H9 (cell line): Measurements from ENCODE around the gene CENPO. TPM values are rescaled to one million over a fixed set of nuclear protein-coding genes. Genes with fewer than 3 reads are reported as not detected.
A peak's percentile ranks its signal among the peaks of the same experiment; 100 is the strongest.

Experiments used
- DNase-seq: peaks from one replicate; pipeline ENCODE4 v3.0.0-alpha.2; 2017
- H2AFZ ChIP-seq: one replicate; pipeline ENCODE4 v1.6.1; 2013; ENCODE audit warnings: mild to moderate bottlenecking, low read length, control low read depth, moderate library complexity
- H2AK5ac ChIP-seq: 2 replicates; pipeline ENCODE4 v1.6.1; 2013; ENCODE audit warnings: low read length, control low read depth, mixed read lengths; ENCODE audit not compliant: insufficient read length
- H2BK120ac ChIP-seq: one replicate; pipeline ENCODE4 v1.6.1; 2013; ENCODE audit warnings: low read depth, mild to moderate bottlenecking, low read length, control low read depth, inconsistent platforms; ENCODE audit not compliant: poor library complexity, severe bottlenecking
- H2BK12ac ChIP-seq: 2 replicates; pipeline ENCODE4 v1.6.1; 2013; ENCODE audit warnings: low read length, control low read depth, mixed read lengths, low read depth; ENCODE audit not compliant: insufficient read length
- H2BK15ac ChIP-seq: 2 replicates; pipeline ENCODE4 v1.6.1; 2013; ENCODE audit warnings: low read depth, low read length, control low read depth
- H2BK20ac ChIP-seq: one replicate; pipeline ENCODE4 v1.6.1; 2013; ENCODE audit warnings: low read depth, mild to moderate bottlenecking, low read length, control low read depth, inconsistent platforms; ENCODE audit not compliant: poor library complexity, severe bottlenecking
- H2BK5ac ChIP-seq: 2 replicates; pipeline ENCODE4 v1.6.1; 2013; ENCODE audit warnings: low read length, control low read depth, mixed read lengths; ENCODE audit not compliant: insufficient read length
- H3K14ac ChIP-seq: 2 replicates; pipeline ENCODE4 v1.6.1; 2013; ENCODE audit warnings: low read length, control low read depth; ENCODE audit not compliant: insufficient read depth
- H3K18ac ChIP-seq: 2 replicates; pipeline ENCODE4 v1.6.1; 2013; ENCODE audit warnings: low read depth, mild to moderate bottlenecking, mixed read lengths, low read length, control low read depth; ENCODE audit not compliant: insufficient read length
- H3K23ac ChIP-seq: 2 replicates; pipeline ENCODE4 v1.6.1; 2013; ENCODE audit warnings: low read length, control low read depth, mixed read lengths, low read depth; ENCODE audit not compliant: insufficient read length
- H3K23me2 ChIP-seq: 2 replicates; pipeline ENCODE4 v1.6.1; 2013; ENCODE audit warnings: low read depth, mild to moderate bottlenecking, mixed read lengths, low read length, control low read depth; ENCODE audit not compliant: insufficient read length, poor library complexity, severe bottlenecking
- H3K27ac ChIP-seq: 2 replicates; pipeline ENCODE4 v1.5.1; 2013; ENCODE audit warnings: low read length, control low read depth, mixed read lengths, low read depth; ENCODE audit not compliant: insufficient read length
- H3K27me3 ChIP-seq: 2 replicates; pipeline ENCODE4 v1.6.1; 2013; ENCODE audit warnings: low read length, control low read depth, inconsistent platforms; ENCODE audit not compliant: insufficient read depth
- H3K4ac ChIP-seq: 2 replicates; pipeline ENCODE4 v1.6.1; 2013; ENCODE audit warnings: low read depth, mild to moderate bottlenecking, control low read depth, inconsistent platforms, low read length, moderate library complexity
- H3K4me1 ChIP-seq: 2 replicates; pipeline ENCODE4 v1.6.1; 2013; ENCODE audit warnings: low read length, control low read depth, inconsistent platforms; ENCODE audit not compliant: insufficient read depth
- H3K4me2 ChIP-seq: 2 replicates; pipeline ENCODE4 v1.6.1; 2013; ENCODE audit warnings: low read length, control low read depth, mixed read lengths; ENCODE audit not compliant: insufficient read length, insufficient read depth
- H3K56ac ChIP-seq: 2 replicates; pipeline ENCODE4 v1.6.1; 2013; ENCODE audit warnings: low read depth, mild to moderate bottlenecking, mixed read lengths, low read length, control low read depth; ENCODE audit not compliant: insufficient read length
- H3K79me1 ChIP-seq: 2 replicates; pipeline ENCODE4 v1.6.1; 2013; ENCODE audit warnings: low read depth, mild to moderate bottlenecking, moderate library complexity, low read length, control low read depth, inconsistent platforms; ENCODE audit not compliant: insufficient read depth, poor library complexity, severe bottlenecking
- H3K79me2 ChIP-seq: 2 replicates; pipeline ENCODE4 v1.6.1; 2013; ENCODE audit warnings: low read length, control low read depth, inconsistent platforms; ENCODE audit not compliant: insufficient read depth
- H3K9ac ChIP-seq: 2 replicates; pipeline ENCODE4 v1.6.1; 2013; ENCODE audit warnings: low read length, control low read depth, mixed read lengths; ENCODE audit not compliant: insufficient read length; ENCODE audit errors: extremely low read depth
- H3K9me3 ChIP-seq: one replicate; pipeline ENCODE4 v1.6.1; 2013; ENCODE audit warnings: low read depth, low read length, inconsistent platforms; ENCODE audit not compliant: control insufficient read depth
- H3T11ph ChIP-seq: one replicate; pipeline ENCODE4 v1.6.1; 2013; ENCODE audit warnings: mild to moderate bottlenecking, low read length, control low read depth, inconsistent platforms
- H4K20me1 ChIP-seq: one replicate; pipeline ENCODE4 v1.6.1; 2013; ENCODE audit not compliant: control insufficient read depth, insufficient read length, insufficient read depth
- H4K5ac ChIP-seq: 2 replicates; pipeline ENCODE4 v1.6.1; 2013; ENCODE audit warnings: low read depth, mild to moderate bottlenecking, mixed read lengths, low read length, control low read depth; ENCODE audit not compliant: insufficient read length
- H4K8ac ChIP-seq: replicated peaks from 2 replicates; pipeline ENCODE4 v1.6.1; 2013; ENCODE audit warnings: low read length, control low read depth, mixed read lengths, low read depth; ENCODE audit not compliant: insufficient read length
- H4K91ac ChIP-seq: 2 replicates; pipeline ENCODE4 v1.6.1; 2013; ENCODE audit warnings: low read depth, mild to moderate bottlenecking, moderate library complexity, mixed read lengths, low read length, control low read depth; ENCODE audit not compliant: insufficient read length
- H3K27ac Mint-ChIP-seq, 3 experiments: 2 replicates in 2 of 3; 3 replicates in 1 of 3; pipeline ENCODE4 v1.8.0; 2020 to 2021; ENCODE audit warnings: mixed read lengths in 3 of 3, mild to moderate bottlenecking in 1 of 3, moderate library complexity in 1 of 3
- H3K27me3 Mint-ChIP-seq: 2 replicates; pipeline ENCODE4 v1.8.0; 2021; ENCODE audit warnings: low read depth, mild to moderate bottlenecking, moderate library complexity, mixed read lengths
- H3K36me3 Mint-ChIP-seq, 3 experiments: 2 replicates in 2 of 3; 3 replicates in 1 of 3; pipeline ENCODE4 v1.8.0; 2020 to 2021; ENCODE audit warnings: low read depth in 3 of 3, mixed read lengths in 3 of 3; ENCODE audit not compliant: insufficient read depth in 1 of 3
- H3K4me1 Mint-ChIP-seq, 2 experiments: 2 replicates each; pipeline ENCODE4 v1.8.0; 2020; ENCODE audit warnings: mixed read lengths in 2 of 2
- H3K4me3 Mint-ChIP-seq, 2 experiments: 2 replicates in 1 of 2; 3 replicates in 1 of 2; pipeline ENCODE4 v1.8.0; 2020 to 2021; ENCODE audit warnings: mild to moderate bottlenecking in 2 of 2, mixed read lengths in 2 of 2, moderate library complexity in 1 of 2
- H3K9me3 Mint-ChIP-seq, 2 experiments: 2 replicates in 1 of 2; 3 replicates in 1 of 2; pipeline ENCODE4 v1.8.0; 2020; ENCODE audit warnings: mild to moderate bottlenecking in 2 of 2, mixed read lengths in 2 of 2, moderate library complexity in 1 of 2
- CTCF ChIP-seq: fragments of 200-600 bp; sonication (generic); conservative IDR thresholded peaks from 3 replicates; pipeline ENCODE4 v1.8.0; 2021; ENCODE audit warnings: antibody characterized with exemption, mild to moderate bottlenecking
- WGBS: extraction: QIAGEN DNeasy Blood & Tissue Kit; methylation state at CpG from one replicate; pipeline ENCODE4 v1.1.7; 2013; ENCODE audit warnings: missing lambda C conversion rate, low lambda C conversion rate, mixed read lengths; ENCODE audit not compliant: insufficient read length; ENCODE audit errors: extremely low coverage; 5-methylcytosine and 5-hydroxymethylcytosine counted together
- total RNA-seq: library from RNA; stranded (reverse); gene quantifications from 2 replicates; pipeline ENCODE4 v1.2.1, GENCODE V29; 2021

Gene CENPO
- total RNA-seq, 1 experiment from 2014 or later, result 49.5 TPM

- no peak overlapping the region for H4K91ac ChIP-seq
- H3K4me3 Mint-ChIP-seq, result no peak overlapping the region; a peak in 1 of 5 replicates
- peak; percentile 40 for DNase-seq
These were observed 39.9 kb downstream of the CENPO start for GRCh38 chr2:24832931-24833701.

More at GRCh38 chr2:24832931-24833701, 39.9 kb downstream of the CENPO start:
- no peak overlapping the region for H3K4me2 ChIP-seq
- H4K5ac ChIP-seq, result no peak overlapping the region
- no peak overlapping the region for H2BK15ac ChIP-seq
- H3K23ac ChIP-seq, result no peak overlapping the region
- no peak overlapping the region for H3K18ac ChIP-seq
- H2BK5ac ChIP-seq, result no peak overlapping the region
- peaks cover 2% of the 10 kb centered on the region; the same call in 1 of the 2 replicates for H3K4me1 ChIP-seq
- peaks cover 0 to 7% of the 10 kb centered on the region in 2 experiments; a peak in 3 of 5 replicates for H3K9me3 Mint-ChIP-seq
- H3K36me3 Mint-ChIP-seq, result peaks cover 40 to 46% (median 41%) of the 10 kb centered on the region in 3 experiments
- H4K20me1 ChIP-seq, result no peaks in the 10 kb centered on the region
- H3K9me3 ChIP-seq, result no peaks in the 10 kb centered on the region
- no peak overlapping the region for H2AFZ ChIP-seq
- H2BK12ac ChIP-seq, result no peak overlapping the region
- peak overlapping the region; percentile 12 to 41 (median 23); a peak in 6 of 7 replicates for H3K27ac Mint-ChIP-seq
- H3T11ph ChIP-seq, result no peak overlapping the region
- H3K9ac ChIP-seq, result no peak overlapping the region
- H3K4me1 Mint-ChIP-seq, result peaks cover 22 to 24% of the 10 kb centered on the region in 2 experiments
- H2AK5ac ChIP-seq, result no peak overlapping the region
- no peak overlapping the region for H2BK20ac ChIP-seq
- no peaks in the 10 kb centered on the region for H3K79me1 ChIP-seq
- H3K4ac ChIP-seq, result no peak overlapping the region
- H2BK120ac ChIP-seq, result no peak overlapping the region
- WGBS, result no CpG with 5 or more reads among the region's 22 CpGs
- TF ChIP-seq CTCF, result no peak
- no peaks in the 10 kb centered on the region for H3K23me2 ChIP-seq
- H3K79me2 ChIP-seq, result no peaks in the 10 kb centered on the region
- peak overlapping the region; percentile 69; the same call in 1 of the 2 replicates for H3K14ac ChIP-seq
- H3K27ac ChIP-seq, result no peak overlapping the region
- H3K27me3 ChIP-seq, result no peaks in the 10 kb centered on the region
- no peak overlapping the region for H3K56ac ChIP-seq
- no peaks in the 10 kb centered on the region; the same call in none of the 2 replicates for H3K27me3 Mint-ChIP-seq
- H4K8ac ChIP-seq, result no peak overlapping the region
